GM19438 (cell line): ENCODE measurements around the gene PRAMEF20.

Source experiments
- ATAC-seq: cut with Tn5 transposase; IDR thresholded peaks from one replicate; pipeline ENCODE4 v1.9.1; 2021; ENCODE audit warnings: low read depth; ENCODE audit not compliant: unreplicated experiment

Gene PRAMEF20

DNA sequence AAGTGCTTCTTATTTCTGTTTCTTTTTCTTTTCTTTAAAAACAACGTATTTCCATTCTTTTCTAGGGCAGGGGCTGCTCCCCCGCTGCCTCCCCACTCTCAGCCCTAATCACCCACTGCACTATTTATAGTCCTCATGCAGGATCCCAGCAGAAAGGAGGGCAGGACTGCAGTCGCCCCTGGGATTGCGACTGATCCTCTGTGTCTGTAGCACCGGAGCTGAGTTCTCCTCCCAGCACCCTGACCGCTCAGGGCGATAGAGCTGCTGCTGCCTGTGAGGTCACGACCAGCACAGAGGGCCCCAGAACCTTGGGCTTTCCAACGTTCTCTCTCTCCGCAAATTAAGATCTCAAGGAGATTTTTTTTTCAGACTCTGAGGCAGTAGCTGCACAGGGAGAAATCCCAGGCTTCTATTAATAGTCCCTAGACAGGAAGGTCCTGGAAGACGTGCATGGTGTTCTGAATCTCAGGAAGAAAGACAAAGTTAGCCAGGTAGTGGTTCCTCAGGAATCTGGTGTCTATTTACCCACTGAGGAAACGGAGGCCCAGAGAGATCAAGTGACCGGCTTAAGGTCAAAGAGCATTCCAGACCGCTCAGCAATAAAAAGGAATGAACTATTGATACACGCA is 46.8 kb downstream of the PRAMEF20 start:
- no peak for ATAC-seq

DNA sequence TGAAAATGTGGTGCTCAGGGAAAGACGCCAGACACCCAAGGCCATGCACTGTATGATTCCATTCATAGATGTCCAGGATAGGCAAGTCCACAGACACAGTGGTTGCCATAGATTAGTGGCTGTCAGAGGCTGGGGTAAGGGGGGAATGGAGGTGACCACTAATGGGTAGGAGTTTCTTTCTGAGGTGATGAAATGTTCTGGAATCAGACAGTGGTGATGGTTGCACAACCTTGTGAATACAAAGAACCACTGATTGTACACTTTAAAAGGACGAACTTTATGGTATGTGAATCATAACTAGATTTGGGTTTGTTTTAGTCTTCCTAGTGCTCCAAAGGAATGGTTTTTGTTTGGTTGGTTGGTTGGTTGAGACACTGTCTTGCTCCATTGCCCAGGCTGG is 51.7 kb downstream of the PRAMEF20 start:
- ATAC-seq = no peak

DNA sequence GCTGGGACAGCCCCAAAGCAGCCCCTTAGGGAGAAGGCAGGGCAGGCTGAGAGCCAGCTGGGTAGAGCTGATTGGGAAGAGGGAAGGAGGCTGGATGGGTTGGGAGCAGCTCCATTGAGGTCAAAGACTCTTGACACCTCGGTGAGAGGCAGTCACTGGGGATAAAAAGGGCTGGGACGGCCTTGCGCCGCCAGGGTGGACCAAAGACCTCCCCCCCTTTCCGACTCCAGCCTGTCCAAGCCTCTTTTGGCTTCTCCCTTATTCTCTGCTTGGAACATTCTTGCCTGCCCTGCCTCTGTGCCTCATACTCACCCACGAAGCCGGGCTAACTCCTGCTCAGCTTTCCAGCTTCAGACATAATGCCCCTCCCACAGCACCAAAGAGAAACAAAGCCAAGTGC is 52.4 kb downstream of the PRAMEF20 start:
- ATAC-seq = no peak

DNA sequence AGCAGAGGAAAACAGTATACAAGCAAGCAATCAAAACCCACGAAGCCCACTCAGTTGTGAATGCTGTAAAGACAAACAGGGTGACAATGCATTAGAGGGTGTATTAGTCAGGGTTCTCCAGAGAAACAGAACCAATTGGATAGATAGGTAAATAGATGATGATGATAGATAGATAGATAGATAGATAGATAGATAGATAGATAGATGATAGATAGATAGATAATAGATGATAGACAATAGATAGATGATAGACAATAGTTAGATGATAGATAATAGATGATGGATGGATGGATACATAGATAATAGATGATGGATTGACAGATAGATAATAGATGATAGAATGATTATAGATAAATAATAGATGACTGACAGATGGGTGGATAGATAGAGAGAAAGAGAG is 55.3 kb downstream of the PRAMEF20 start:
- no peak for ATAC-seq

DNA sequence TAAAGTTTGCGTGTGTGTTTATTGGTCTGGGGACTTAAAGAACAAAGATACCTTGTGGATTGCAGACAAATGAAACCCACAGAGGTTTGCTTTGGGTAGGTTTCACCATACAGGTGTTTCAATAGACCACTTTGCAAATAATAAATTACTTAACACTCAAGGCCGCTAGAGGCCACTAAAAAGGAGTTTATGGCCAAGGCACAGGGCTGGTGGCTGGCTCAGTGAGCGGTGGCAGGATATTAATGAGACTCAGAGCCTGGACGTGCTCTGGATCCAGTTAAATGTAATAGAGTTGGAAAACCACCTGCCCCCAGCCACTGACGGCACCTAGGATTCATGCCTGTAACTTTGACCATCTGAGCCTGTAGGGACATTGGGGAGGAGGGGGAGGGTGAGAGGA is 59.1 kb downstream of the PRAMEF20 start:
- ATAC-seq = no peak
